Mesenteric fat pad (tissue), 1 donor: ENCODE results near the gene ACTL7A. TPM values are rescaled to one million over a fixed set of nuclear protein-coding genes. Genes with fewer than 3 reads are reported as not detected.

Experiments
- DNase-seq: peaks from one replicate; pipeline ENCODE4 v3.0.0-alpha.2; 2020; ENCODE audit warnings: low spot score
- total RNA-seq: library from RNA; stranded (reverse); fragmentation: NEBNext Ultra II Directional; extraction: Animal tissue kit (Norgen Biotek cat#: 25700); gene quantifications from one replicate; pipeline ENCODE4 v1.2.1, GENCODE V29; 2021
- donor health status: DM: yes; HTN: yes; CAD: no.

Gene ACTL7A
- total RNA-seq, 1 donor from 2014 or later: not detected

GRCh38 chr9:108850293-108850897 is 11.7 kb upstream of the ACTL7A start:
- DNase-seq: no peak

- no peak for DNase-seq
Measured at GRCh38 chr9:108851138-108851537, 10.9 kb upstream of the ACTL7A start.

GRCh38 chr9:108852079-108852478 is 10.0 kb upstream of the ACTL7A start:
- no peak for DNase-seq

- no peak for DNase-seq
Measured at GRCh38 chr9:108854094-108854493, 8.0 kb upstream of the ACTL7A start.

GRCh38 chr9:108854641-108855528 is 7.2 kb upstream of the ACTL7A start:
- no peak for DNase-seq

GRCh38 chr9:108855529-108855886 is 6.6 kb upstream of the ACTL7A start:
- no peak for DNase-seq

- DNase-seq: no peak
Measured at GRCh38 chr9:108855888-108856287, 6.2 kb upstream of the ACTL7A start, which contains the start of gene ACTL7B. ACTL7B (minus strand) TSS chr9:108855986; CDS start chr9:108855930, 56 bp downstream.

GRCh38 chr9:108857572-108857971 is 4.5 kb upstream of the ACTL7A start:
- no peak for DNase-seq

GRCh38 chr9:108859459-108860114 is 2.5 kb upstream of the ACTL7A start:
- DNase-seq: no peak

- no peak for DNase-seq
Measured at GRCh38 chr9:108860354-108860753, 1.7 kb upstream of the ACTL7A start.

- no peak for DNase-seq
Measured at GRCh38 chr9:108860764-108861163, 1.3 kb upstream of the ACTL7A start.

GRCh38 chr9:108861464-108861863 is 602 bp upstream of the ACTL7A start:
- no peak for DNase-seq

- DNase-seq: no peak
Measured at GRCh38 chr9:108863891-108864290, 1.8 kb downstream of the ACTL7A start.

- DNase-seq: no peak
Measured at GRCh38 chr9:108864446-108864845, 2.4 kb downstream of the ACTL7A start.

- no peak for DNase-seq
Measured at GRCh38 chr9:108865037-108865436, 3.0 kb downstream of the ACTL7A start.

GRCh38 chr9:108866001-108866420 is 3.9 kb downstream of the ACTL7A start:
- no peak for DNase-seq

- no peak for DNase-seq
Measured at GRCh38 chr9:108867116-108867515, 5.0 kb downstream of the ACTL7A start.

- DNase-seq: no peak
Measured at GRCh38 chr9:108867829-108868228, 5.8 kb downstream of the ACTL7A start.

GRCh38 chr9:108869092-108869725 is 7.1 kb downstream of the ACTL7A start:
- DNase-seq: no peak

GRCh38 chr9:108874058-108874788 is 12.2 kb downstream of the ACTL7A start:
- DNase-seq: no peak

GRCh38 chr9:108876425-108876824 is 14.4 kb downstream of the ACTL7A start:
- DNase-seq: no peak
